LoVo (cell line): ENCODE data around the gene NCAN.
A peak's percentile ranks its signal among the peaks of the same experiment; 100 is the strongest.
"Not testable (repeated sequence)": the region's sequence is repeated elsewhere in the genome, so short reads cannot be mapped to it uniquely, and the experiment has no call there.

Source experiments
- DNase-seq: peaks from one replicate; pipeline ENCODE4 v3.0.0-alpha.2; 2016; ENCODE audit warnings: low spot score

Gene NCAN

DNA sequence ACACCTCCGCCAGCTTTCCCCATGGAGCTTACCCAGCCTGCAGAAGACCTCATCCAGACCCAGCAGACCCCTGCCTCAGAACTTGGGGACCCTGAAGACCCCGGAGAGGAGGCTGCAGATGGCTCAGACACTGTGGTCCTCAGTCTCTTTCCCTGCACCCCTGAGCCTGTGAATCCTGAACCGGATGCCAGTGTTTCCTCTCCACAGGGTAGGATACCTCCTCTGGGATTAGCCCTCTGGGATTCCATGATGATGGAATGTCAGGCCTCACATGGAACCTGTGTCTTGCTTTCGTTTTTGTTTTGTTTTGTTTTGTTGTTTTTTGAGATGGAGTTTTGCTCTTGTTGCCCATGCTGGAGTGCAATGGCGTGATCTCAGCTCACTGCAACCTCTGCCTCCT, 17.8 kb upstream of the NCAN start:
- no peak for DNase-seq

DNA sequence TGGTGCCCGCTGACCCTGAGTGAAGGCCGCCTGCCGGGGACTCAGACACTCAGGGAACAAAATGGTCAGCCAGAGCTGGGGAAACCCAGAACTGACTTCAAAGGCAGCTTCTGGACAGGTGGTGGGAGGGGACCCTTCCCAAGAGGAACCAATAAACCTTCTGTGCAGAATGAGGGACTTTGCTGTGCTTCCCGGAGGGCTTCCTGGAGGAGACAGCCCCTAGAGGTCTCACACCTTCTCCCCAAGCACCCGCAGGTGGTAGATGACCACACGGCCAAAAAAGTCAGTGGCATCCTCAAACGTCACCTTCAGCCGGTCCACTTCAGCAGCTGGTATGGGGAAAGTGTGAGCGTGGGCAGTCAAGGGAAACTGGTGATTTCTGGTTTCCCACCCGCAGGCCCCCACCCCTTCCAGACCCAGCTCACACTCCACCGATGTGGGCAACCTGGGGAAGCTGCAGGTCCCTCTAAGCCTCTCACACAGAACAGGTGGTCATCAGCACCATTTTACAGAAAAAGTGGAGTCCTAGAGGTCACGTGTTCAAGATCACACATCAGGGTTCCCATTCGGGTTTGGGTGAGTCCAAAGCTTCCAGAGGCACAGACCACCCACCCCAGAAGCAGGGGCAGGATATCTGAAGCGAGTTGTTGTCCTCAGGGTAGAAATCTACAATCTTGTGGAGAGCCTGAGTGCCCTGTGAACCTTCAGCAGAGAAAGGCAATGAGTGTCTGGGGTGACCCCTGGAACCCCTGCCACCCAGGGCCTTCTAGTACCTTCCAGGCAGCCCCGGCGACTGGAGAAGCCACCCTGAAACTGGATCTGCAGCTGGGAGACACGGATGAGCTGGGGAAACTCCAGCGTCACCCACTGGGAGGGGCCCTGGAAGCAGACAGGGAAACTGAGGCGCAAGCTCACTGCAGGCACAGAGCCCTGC, 9.8 kb upstream of the NCAN start:
- DNase-seq: no peak

DNA sequence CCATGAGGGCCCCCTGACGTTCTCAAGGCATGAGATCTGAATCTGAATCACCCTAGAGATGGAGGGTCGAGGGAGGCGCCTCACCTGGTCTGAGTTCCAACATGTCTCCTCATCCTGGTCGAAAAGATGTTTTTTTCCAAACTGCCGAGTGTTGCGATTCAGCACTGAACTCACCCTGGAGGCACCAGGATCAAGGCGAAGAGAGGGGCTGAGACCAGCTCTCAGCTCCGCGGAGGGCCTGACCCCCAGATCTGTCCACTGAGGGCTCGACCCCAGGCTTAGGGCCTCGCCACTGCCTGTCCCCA, 9.1 kb upstream of the NCAN start:
- no peak for DNase-seq

DNA sequence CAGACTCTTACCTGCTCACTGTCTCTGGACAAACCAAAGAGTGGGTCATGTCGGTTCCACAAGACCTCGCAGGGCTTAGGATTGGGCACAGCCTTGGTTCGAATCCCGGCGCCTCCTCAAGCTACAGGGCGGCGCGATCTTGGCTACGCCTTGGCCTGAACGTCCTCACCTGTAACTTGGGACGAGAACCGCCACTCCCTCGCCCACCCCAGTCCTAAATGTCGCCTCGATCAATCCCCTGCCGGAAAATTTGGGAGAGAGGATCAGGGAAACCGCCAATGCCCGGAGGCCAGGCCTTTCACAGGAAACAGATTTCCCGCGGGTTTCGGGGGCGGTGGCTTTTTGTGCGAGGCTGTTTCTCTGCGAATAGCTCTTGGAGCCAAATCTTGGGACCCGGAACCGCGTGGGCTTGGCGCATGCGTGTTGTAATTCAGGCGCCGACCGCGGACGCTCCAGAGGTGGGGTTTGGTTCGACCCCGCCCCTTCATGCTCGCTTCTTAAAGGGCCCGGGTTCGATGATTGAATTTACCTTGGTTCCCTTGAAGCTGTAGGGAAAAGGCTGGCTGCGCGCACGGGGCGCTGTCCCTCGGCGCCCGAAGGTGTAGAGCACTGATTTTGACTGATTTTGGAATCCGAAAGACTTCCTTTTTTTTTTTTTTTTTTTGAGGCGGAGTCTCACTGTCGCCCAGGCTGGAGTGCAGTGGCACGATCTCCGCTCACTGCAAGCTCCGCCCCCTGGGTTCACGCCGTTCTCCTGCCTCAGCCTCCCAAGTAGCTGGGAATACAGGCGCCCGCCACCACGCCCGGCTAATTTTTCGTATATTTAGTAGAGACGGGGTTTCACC, 8.5 kb upstream of the NCAN start, which contains the start of gene NR2C2AP:
TSS of gene NR2C2AP (minus strand) at position 403 of the 845 bp plus-strand sequence. CDS start at position 49, 354 bp downstream.
- peak; percentile 96 for DNase-seq

DNA sequence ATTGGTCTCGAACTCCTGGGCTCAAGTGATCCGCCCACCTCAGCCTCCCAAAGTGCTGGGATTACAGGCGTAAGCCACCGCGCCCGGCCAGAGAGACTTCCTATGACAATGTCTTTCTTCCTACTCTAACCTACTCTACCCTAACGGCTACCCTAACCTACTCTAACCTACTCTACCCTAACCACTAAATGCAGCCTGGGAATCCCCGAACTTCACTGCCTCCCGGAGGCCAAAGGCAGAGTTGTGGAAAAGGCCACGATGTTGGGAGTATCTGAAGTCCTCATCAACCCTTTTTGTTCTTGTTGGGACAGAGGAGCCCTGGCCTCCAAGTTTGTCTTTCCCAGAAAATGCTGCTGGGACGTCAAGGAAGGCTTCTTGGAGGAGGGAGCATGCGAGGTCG, 7.6 kb upstream of the NCAN start:
- DNase-seq: no peak

DNA sequence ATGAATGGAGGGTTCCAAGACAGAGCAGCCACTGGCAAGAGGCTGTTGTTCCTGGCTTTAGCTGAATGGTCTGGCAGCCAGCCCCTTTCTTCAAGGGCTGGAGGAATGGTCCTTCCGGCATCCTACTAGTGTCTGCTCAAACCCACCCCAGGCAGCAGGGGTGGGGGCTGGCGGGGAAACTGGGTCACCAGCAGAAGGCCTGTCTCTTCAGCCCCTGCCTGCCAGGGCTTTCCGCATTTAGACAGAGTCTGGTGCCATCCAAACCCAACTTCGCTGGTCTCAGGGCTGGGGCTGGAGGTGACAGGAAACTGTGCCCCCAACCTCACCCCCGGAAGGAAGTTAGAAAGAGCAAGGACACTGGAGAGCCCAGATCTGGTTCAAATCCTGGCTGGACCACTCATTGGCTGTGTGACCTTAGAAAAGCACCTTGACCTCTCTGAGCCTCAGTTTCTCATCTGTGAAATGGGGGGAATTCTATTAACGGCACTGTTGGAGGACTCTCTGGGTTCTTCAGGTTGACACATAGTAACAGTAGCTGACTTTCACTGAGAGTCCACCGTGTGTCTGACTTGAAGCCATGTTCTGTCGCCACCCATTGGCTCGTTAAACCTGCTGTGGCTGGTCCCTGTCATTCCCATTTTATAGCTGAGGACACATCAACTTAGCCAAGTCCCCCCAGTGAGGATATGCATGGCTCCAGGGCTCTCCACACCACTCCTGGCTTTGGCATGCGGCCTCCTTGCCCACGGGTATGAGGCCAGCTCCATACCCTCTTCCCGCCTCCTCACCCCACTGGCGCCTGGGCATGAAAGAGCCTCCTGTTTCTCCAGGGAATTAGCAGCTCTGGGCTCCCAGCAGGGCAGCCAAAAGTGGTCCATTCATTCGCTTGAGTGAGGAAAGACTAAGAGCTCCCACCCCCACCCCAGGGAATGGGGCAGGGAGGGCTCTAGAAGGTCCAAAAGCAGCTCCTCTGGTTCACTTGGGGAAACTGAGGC, 6.0 kb upstream of the NCAN start:
- no peak for DNase-seq

DNA sequence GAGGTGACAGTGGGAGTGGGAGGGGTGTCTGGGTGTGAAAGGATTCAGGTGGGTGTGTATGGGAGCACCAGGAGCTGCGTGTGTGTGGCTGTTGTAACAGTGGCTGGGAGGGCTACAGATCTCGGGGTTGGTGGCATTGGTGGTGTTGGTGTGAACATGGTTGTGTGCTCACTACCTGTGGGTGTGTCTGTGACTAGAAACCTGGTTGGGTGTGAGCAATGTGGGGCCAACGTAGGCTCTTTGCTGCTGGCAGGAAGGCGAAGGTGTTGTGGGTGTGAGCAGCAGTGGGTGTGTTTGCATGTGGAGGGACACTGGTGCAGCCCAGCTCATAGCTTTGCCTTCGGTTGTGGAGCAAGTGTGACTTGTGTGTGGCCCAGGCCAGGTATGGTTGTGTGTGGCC, 4.8 kb upstream of the NCAN start:
- no peak for DNase-seq

DNA sequence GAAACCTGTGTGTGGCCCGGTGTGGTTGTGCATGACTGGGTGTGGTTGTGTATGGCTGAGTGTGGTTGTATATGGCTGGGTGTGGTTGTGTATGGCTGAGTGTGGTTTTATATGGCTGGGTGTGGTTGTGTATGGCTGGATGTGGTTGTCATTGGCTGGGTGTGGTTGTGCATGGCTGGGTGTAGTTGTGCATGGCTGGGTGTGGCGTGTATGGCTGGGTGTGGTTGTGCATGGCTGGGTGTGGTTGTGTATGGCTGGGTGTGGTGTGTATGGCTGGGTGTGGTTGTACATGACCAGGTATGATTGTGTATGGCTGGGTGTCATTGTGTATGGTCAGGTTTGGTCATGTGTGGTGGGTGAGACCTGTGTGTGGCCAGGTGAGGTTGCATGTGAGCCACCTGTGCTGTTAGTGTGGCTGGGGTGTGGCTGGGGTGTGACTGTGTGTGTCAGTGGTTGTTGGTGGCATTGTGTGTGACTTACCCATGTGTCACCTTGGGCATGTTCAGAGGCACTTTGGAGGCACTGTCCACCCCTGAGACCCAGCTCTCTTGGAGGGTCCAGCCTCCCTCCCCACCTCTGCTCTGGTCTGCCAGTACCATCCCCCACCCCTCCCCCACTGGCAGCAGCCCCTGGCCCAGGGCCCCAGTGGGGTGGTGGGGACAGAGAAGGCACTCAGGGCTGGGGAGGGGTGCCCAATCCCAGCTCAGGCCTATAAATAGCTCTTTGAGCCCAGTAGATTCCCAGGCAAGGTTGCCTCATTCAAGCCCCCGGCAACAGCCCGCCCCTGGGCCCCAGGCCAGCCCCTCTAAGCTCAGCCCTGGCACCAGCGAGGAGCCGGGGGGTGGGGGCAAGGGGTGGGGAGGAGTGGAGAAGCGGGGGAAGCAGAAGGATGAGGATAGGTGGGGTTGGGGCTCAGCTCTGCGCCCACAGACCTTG, 3.9 kb upstream of the NCAN start:
- no peak for DNase-seq

DNA sequence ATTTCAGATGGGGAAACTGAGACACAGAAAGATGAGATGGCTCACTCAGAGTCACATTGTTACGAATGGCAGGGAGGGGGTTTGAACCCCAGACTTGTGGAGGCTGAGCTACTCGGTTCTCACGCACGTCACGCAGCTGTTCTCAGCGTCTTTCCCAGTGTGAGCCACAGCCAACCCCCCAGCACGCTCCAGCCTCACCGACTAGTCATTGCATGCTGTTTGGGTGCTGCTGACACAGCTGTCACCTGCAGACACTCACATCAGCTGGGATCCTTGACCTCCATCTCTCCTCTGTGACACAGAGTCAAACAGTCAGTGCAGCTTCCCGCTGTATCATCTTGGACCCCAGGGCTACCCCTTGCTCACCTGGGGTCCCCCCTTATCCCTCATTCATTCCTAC, 2.4 kb upstream of the NCAN start:
- DNase-seq: no peak

DNA sequence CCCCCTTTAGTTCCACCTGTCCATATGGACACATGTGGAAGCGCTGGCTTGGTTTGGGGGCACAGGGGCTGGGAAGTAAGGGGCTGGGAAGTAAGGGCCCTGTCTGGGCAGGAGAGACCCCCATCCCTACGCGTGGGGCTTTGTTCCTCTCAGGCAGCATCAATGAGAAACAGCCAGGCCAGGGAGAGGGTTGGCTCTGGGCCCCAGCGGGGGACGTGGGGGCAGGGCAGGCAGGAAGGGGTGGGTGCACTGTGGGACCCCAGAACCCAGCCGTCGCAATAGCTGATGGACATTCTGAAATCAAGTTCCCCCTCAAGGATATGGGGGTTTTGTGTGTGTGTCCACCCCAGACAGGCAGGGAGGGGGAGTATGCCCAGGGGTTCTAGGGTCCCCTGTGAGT, 1.2 kb downstream of the NCAN start:
- DNase-seq: no peak

DNA sequence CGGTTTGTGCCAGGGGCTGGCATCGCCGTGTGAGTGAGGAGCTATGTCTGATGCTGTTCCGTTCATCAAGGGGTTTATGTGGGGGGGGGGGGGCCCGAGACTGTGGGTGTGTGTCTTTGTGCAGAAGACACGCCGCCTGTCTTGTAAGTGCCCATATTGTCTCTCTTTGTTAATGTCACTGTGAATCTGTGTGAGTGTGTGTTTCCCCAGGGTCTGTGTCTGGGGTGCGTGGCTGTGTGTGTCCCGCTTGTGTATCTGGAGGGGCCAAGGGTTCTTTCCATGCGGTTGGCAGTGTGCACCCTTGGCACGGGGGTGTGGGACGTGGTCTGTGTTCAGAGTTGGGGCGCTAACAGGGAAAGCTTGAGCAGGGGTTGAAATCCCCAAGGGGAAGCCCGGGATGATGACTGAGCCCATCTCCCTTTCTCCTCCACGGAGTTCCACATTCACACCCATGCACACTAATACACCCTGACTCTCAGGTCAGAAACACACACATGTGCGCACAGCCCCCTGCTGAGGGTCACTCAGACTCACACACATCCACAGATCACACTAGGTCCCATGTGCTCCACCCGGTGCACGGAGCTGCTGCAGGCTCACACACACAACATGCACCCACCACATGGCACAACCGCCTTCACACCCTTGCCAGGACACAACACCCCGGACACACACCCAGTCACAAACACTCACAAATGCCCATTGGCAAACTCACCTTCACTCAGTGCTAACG, 1.8 kb downstream of the NCAN start:
- no peak for DNase-seq

DNA sequence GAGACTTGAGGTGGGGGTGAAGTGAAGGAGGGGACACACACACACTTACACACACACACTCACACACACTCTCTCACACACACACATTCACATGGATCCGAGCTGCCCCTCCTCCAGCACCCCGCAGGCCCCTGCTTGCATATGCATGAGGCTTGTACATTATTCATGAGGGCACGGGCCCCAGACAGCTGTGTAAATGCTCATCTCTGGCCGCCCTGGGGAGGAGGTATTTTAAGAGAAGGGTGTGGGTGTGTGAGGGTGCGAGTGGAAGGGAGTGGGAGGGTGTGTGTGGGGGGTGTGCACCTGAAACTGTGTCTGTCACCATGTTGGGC, 2.4 kb downstream of the NCAN start:
- DNase-seq: no peak

DNA sequence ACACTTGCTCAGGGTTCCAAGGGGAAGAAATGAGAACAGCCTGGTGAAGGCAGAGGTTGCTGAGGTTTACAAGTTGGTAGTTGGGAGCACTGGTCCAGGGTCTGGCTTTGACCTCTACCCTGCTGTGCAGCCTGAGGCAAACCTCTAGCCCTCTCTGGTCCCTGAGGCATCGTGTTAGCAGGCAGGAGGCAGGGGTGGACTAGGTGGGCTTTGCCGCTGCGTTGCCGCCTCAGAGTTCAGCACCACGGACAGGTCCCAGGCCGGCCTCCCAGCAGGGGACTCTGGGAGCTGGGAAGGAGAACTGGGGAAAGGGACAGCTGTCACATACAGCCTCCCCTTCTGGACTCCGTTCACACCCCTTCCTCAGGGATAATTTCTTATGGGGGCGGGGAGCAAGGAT, 3.1 kb downstream of the NCAN start:
- DNase-seq: peak; percentile 50

DNA sequence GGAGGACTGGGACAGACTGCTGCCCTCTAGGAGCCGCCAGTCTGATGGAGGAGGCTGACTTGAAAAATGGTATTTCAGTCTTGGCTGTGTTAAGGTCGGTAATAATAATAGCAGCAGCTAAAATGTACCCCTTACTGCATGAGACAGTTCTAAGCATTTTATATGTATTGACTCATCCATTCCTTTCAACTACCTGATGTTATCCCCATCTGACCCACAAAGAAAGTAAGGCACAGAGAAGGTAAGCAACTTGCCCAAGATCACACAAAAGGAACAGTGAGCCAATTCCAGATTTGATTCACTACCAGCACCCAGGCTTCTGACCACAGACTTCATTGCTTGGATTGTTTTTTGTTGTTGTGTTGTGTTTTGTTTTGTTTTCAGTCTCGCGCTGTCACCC, 4.0 kb downstream of the NCAN start:
- no peak for DNase-seq

DNA sequence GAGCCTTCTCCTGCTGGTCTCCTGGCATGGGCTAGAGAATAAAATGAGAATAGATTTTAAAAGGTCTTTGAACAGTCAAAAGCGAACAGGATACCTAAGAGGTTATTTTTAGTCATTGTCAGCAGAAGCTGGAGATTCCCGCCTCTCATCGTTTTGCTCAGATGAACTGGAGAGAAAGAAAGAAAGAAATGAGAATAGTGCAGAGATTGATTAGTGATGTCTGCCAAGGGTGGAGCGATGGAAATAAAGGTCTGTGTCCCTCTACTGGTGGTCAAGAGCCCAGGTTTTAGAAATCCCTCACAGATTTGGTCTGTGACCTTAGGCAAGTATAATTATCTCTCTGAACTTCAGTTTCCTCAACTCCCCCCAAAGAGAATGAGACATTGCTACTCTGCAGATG, 5.3 kb downstream of the NCAN start:
- DNase-seq: peak; percentile 44

DNA sequence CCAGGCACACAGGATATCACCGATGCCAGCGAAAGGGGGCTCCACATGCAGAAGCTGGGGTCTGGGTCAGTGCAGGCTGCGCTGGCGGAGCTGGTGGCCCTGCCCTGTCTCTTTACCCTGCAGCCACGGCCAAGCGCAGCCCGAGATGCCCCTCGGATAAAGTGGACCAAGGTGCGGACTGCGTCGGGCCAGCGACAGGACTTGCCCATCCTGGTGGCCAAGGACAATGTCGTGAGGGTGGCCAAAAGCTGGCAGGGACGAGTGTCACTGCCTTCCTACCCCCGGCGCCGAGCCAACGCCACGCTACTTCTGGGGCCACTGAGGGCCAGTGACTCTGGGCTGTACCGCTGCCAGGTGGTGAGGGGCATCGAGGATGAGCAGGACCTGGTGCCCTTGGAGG, 7.2 kb downstream of the NCAN start:
- no peak for DNase-seq

DNA sequence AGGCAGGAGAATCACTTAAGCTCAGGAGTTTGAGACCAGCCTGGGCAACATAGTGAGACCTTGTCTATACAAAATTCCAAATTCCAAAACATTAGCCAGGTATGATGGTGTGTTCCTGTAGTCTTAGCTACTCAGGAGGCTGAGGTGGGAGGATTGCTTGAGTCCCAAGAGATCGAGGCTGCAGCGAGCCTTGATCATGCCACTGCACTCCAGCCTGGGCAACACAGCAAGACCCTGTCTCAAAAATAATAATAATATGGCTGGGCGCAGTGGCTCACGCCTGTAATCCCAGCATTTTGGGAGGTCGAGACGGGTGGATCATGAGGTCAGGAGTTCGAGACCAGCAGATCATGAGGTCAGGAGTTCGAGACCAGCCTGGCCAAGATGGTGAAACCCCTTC, 9.2 kb downstream of the NCAN start:
- not testable (repeated sequence) for DNase-seq

DNA sequence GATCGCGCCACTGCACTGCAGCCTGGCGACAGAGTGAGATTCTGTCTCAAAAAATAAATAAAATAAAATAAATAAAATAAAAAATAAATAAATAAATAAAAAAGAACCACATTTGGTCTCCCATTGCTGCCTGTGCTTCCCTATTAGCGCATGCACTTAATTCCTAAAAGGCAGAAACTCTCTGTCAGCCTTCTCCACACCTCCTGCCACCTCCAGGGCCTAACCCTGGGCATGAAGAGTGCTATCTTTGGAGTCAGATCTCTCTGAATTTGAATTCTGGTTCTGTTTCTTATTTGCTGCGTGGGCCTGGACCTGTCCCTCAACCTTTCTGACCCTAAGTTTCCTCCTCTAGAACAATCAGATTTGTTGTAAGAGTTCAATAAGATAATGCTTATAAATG, 11.3 kb downstream of the NCAN start:
- no peak for DNase-seq

DNA sequence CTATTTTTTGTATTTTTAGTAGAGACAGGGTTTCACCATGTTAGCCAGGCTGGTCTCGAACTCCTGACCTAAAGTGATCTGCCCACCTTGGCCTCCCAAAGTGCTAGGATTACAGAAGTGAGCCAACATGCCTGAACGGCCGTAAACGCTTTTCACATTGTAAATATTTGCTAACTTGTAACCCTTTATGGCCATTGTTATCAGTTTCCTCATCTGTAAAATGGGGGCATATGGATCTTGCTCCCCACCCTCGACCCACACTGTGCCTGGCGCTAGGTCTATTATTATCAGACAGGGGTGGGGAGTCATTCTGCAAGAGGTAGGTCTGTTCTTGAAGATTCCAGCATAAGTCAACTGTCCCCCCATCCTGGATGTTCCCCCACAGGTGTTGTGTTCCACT, 11.9 kb downstream of the NCAN start:
- DNase-seq: no peak

DNA sequence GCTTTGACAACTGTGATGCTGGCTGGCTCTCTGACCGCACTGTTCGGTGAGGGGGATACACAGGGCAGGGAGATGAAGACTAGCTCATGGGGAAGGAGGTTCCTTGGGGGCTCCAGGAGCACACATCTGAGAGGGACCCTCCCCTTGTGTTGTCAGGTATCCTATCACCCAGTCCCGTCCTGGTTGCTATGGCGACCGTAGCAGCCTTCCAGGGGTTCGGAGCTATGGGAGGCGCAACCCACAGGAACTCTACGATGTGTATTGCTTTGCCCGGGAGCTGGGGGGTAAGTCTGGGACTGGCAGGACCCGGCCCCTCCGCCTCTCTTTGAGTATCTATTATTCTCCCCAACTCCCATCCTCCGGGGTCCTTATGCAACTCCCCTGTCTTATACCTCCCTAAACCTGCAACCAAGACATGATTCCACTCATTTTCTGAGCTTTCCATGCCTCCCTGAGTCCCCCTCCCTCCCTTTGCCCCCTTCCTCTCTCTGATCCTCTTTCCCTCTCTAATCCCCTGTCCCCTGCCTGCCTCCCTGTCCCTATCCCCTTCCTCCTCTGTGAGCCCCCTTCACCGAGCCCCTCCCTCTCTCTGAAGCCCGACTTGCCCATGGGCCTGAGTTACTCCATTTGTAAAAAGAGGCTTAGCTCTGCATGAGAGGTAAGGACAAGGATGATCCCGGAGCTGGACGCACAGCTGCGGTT, 12.5 kb downstream of the NCAN start:
- DNase-seq: no peak
